ACC112 (cell line): ENCODE results near the gene CALML5.

Experiments
- H2AFZ ChIP-seq: fragments of 200-600 bp; sonication (generic); one replicate; pipeline ENCODE4 v1.6.0; 2017; ENCODE audit warnings: antibody characterized with exemption, low read length; ENCODE audit not compliant: unreplicated experiment
- H3K27ac ChIP-seq: fragments of 200-600 bp; sonication (generic); 2 replicates; pipeline ENCODE4 v1.5.1; 2014; ENCODE audit warnings: low read depth, mild to moderate bottlenecking, antibody characterized with exemption, low read length, moderate library complexity
- H3K27me3 ChIP-seq: fragments of 200-600 bp; sonication (generic); 2 replicates; pipeline ENCODE4 v1.6.1; 2014; ENCODE audit warnings: mild to moderate bottlenecking, antibody characterized with exemption, low read length, moderate library complexity, mixed read lengths; ENCODE audit not compliant: insufficient read depth
- H3K36me3 ChIP-seq: fragments of 200-600 bp; sonication (generic); 2 replicates; pipeline ENCODE4 v1.6.1; 2016; ENCODE audit warnings: mild to moderate bottlenecking, antibody characterized with exemption, low read length, moderate library complexity, mixed read lengths; ENCODE audit not compliant: insufficient read depth
- H3K4me1 ChIP-seq: fragments of 200-600 bp; sonication (generic); one replicate; pipeline ENCODE4 v1.6.1; 2016; ENCODE audit warnings: low read length, mixed read lengths; ENCODE audit not compliant: insufficient read depth, unreplicated experiment, control insufficient read depth
- H3K4me3 ChIP-seq: fragments of 200-600 bp; sonication (generic); 2 replicates; pipeline ENCODE4 v1.5.1; 2014; ENCODE audit warnings: mild to moderate bottlenecking, low read depth, low read length
- H3K79me2 ChIP-seq: fragments of 200-600 bp; sonication (generic); one replicate; pipeline ENCODE4 v1.6.0; 2016; ENCODE audit warnings: low read length; ENCODE audit not compliant: control insufficient read depth, unreplicated experiment, insufficient read depth

Gene CALML5

GRCh38 chr10:5514226-5514850 lies 15.0 kb upstream of the CALML5 start:
- H3K36me3 ChIP-seq = no peaks in the 10 kb centered on the region
- H3K27me3 ChIP-seq = peaks cover 38% of the 10 kb centered on the region
- H3K4me1 ChIP-seq = no peaks in the 10 kb centered on the region
- H3K4me3 ChIP-seq = no peak overlapping the region
- H2AFZ ChIP-seq = no peak overlapping the region
- H3K27ac ChIP-seq = no peak overlapping the region
- H3K79me2 ChIP-seq = no peaks in the 10 kb centered on the region

GRCh38 chr10:5512881-5513612 lies 13.7 kb upstream of the CALML5 start:
- H3K36me3 ChIP-seq = no peaks in the 10 kb centered on the region
- no peaks in the 10 kb centered on the region for H3K4me1 ChIP-seq
- H2AFZ ChIP-seq = no peak overlapping the region
- no peak overlapping the region for H3K4me3 ChIP-seq
- H3K79me2 ChIP-seq = no peaks in the 10 kb centered on the region
- H3K27ac ChIP-seq = no peak overlapping the region
- H3K27me3 ChIP-seq = peaks cover 29% of the 10 kb centered on the region

DNA sequence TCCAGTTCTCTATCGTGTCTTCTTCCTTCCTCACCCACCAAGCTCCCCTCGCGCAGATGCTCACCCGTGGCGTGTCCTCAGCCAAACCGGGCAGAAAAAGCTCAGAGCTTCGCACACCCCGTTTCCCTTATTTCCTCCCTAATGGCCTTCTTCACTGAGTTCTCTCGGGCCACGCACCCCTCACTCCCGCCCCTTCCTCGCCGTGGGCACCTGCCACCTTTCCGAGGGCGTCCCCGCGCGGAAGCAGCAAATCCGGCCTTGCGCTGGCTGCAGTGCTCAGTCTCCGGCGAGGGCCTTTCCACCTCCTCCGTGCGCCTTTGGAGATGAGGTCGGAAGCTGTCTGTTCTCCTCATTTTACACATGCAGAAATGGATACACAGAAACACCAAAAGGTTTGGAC lies 13.0 kb upstream of the CALML5 start:
- no peak overlapping the region for H2AFZ ChIP-seq
- H3K27ac ChIP-seq = no peak overlapping the region
- H3K79me2 ChIP-seq = no peaks in the 10 kb centered on the region
- H3K27me3 ChIP-seq = peaks cover 26% of the 10 kb centered on the region
- H3K36me3 ChIP-seq = no peaks in the 10 kb centered on the region
- H3K4me1 ChIP-seq = no peaks in the 10 kb centered on the region
- H3K4me3 ChIP-seq = no peak overlapping the region

DNA sequence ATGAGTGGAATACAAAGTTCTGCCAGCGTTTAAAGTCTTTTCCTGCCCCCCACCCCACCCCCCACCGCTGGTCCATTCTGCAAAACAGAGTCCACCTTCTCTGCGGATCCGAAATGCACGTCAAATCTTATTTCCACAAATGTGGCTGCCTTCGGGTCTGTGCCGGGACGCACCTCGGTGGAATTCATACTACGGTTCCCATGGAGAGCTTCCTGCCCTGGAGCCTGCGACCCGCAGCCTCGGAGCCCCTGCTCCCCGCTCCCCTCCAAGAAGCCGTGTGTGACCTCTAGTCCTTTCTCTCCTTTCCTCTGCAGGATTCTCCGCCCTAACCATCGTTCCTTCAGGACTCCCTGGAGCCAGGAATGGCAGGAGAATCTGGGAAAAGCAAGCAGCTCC lies 12.5 kb upstream of the CALML5 start:
- Histone ChIP-seq H3K36me3 (no peaks in the 10 kb centered on the region), H2AFZ (no peak overlapping the region), H3K4me3 (no peak overlapping the region), H3K27ac (no peak overlapping the region), H3K4me1 (no peaks in the 10 kb centered on the region), H3K79me2 (no peaks in the 10 kb centered on the region), H3K27me3 (peaks cover 22% of the 10 kb centered on the region)

GRCh38 chr10:5511231-5511884 lies 12.0 kb upstream of the CALML5 start:
- H3K79me2 ChIP-seq = no peaks in the 10 kb centered on the region
- H3K27me3 ChIP-seq = peaks cover 20% of the 10 kb centered on the region
- no peaks in the 10 kb centered on the region for H3K36me3 ChIP-seq
- H3K4me1 ChIP-seq = no peaks in the 10 kb centered on the region
- H3K4me3 ChIP-seq = no peak overlapping the region
- H2AFZ ChIP-seq = no peak overlapping the region
- no peak overlapping the region for H3K27ac ChIP-seq

DNA sequence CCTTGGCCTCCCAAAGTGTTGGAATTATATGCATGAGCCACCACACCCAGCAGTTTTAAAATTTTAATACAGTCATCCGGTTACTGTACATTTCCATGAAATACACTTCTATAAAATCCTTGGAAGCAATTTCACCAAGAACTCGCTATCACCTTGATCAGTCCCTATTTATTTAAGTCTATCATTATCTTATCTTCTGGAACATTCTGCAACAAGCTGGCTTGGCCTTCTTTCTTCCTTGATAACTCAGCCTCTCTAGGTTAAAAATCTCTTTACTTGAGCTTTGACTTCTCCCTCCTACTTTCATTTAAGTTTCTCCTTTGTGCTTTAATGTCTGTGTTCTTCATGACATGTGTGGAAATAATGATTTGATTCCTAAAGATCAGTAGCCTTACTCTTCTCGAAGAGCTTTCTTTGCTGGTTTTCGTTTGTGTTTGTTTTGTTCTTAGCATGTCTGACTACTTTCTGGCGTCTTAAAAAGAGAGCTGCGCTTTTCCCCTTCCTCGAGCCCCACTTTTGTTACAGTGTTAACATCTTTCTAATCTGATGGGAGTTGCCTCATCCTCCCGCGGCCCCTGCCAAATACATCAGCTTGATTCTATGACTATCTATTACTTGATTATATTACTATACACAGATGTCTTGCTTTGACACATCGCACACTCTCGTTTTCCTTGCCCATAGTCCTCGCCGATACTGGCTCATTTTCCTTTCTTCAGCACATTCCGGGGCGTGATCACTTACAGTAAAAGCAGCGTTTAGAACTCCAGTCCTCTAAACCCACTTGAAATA lies 11.1 kb upstream of the CALML5 start:
- no peak overlapping the region for H3K4me3 ChIP-seq

GRCh38 chr10:5509691-5510090 lies 10.3 kb upstream of the CALML5 start:
- H3K27ac ChIP-seq = no peak overlapping the region
- H3K27me3 ChIP-seq = peaks cover 25% of the 10 kb centered on the region
- no peaks in the 10 kb centered on the region for H3K36me3 ChIP-seq
- H3K4me3 ChIP-seq = no peak overlapping the region
- H2AFZ ChIP-seq = no peak overlapping the region
- H3K4me1 ChIP-seq = no peaks in the 10 kb centered on the region
- no peaks in the 10 kb centered on the region for H3K79me2 ChIP-seq

More for the DNA sequence above, 11.1 kb upstream of the CALML5 start:
- H3K36me3 ChIP-seq = no peaks in the 10 kb centered on the region
- no peaks in the 10 kb centered on the region for H3K79me2 ChIP-seq
- no peaks in the 10 kb centered on the region for H3K4me1 ChIP-seq
- H2AFZ ChIP-seq = no peak overlapping the region
- peaks cover 22% of the 10 kb centered on the region for H3K27me3 ChIP-seq
- no peak overlapping the region for H3K27ac ChIP-seq

DNA sequence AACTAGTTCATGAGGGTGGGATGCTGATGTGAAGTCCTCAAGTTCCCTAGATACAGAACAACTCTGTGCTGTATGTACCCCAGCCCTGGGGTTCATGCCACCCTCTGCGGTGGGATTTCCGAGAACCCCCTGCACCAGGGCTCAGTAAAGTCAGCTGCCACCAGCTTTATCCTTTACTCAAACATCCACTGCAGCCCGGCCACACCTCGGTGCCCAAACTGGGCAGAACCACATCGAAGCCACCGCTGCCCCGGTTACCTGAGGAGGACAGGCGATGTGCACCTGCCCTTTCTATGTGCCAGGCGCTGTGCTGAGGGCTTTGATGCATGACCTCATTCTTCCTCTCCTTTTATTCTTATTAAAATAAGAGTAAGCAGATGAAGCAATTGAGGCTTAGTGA lies 9.9 kb upstream of the CALML5 start:
- H3K4me3 ChIP-seq = no peak overlapping the region
- peaks cover 27% of the 10 kb centered on the region for H3K27me3 ChIP-seq
- H3K27ac ChIP-seq = no peak overlapping the region
- H3K36me3 ChIP-seq = no peaks in the 10 kb centered on the region
- no peaks in the 10 kb centered on the region for H3K4me1 ChIP-seq
- H3K79me2 ChIP-seq = no peaks in the 10 kb centered on the region
- no peak overlapping the region for H2AFZ ChIP-seq

- no peaks in the 10 kb centered on the region for H3K36me3 ChIP-seq
- H3K4me1 ChIP-seq = no peaks in the 10 kb centered on the region
- no peak overlapping the region for H3K27ac ChIP-seq
- H3K4me3 ChIP-seq = no peak overlapping the region
- peaks cover 27% of the 10 kb centered on the region for H3K27me3 ChIP-seq
- no peaks in the 10 kb centered on the region for H3K79me2 ChIP-seq
- no peak overlapping the region for H2AFZ ChIP-seq
Measured at GRCh38 chr10:5508786-5509185, 9.4 kb upstream of the CALML5 start.

DNA sequence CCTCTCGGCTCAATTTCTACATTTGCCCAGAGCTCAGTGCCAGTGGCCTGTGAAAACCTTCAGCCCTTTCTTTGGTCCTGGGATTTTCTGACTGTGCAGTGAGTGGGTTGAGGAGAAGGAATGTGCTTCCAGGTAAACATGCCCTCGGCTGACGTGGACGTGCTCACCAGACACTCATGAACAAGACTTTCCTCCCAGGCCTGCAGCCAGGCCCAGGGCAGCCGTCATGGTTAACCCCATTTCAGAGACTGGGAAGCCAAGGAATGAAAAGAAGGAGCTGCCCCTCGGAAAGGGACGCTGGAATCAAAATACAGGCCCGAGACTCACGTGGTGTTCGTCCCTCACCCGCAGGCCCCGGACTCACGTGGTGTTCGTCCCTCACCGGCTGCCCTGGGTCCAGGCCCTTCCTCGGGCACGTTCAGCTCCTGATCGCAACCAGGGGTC lies 8.8 kb upstream of the CALML5 start:
- no peak overlapping the region for H3K27ac ChIP-seq
- H3K4me1 ChIP-seq = no peaks in the 10 kb centered on the region
- H3K4me3 ChIP-seq = no peak overlapping the region
- peaks cover 27% of the 10 kb centered on the region for H3K27me3 ChIP-seq
- H3K79me2 ChIP-seq = no peaks in the 10 kb centered on the region
- H3K36me3 ChIP-seq = no peaks in the 10 kb centered on the region
- H2AFZ ChIP-seq = no peak overlapping the region
